Measurements from ENCODE around the gene MAP6. TPM values are rescaled to one million over a fixed set of nuclear protein-coding genes. Genes with fewer than 3 reads are reported as not detected.
A peak's percentile ranks its signal among the peaks of the same experiment; 100 is the strongest.

The MAP6 gene
- total RNA-seq, 1 experiment from 2014 or later = 3.0 TPM

DNA sequence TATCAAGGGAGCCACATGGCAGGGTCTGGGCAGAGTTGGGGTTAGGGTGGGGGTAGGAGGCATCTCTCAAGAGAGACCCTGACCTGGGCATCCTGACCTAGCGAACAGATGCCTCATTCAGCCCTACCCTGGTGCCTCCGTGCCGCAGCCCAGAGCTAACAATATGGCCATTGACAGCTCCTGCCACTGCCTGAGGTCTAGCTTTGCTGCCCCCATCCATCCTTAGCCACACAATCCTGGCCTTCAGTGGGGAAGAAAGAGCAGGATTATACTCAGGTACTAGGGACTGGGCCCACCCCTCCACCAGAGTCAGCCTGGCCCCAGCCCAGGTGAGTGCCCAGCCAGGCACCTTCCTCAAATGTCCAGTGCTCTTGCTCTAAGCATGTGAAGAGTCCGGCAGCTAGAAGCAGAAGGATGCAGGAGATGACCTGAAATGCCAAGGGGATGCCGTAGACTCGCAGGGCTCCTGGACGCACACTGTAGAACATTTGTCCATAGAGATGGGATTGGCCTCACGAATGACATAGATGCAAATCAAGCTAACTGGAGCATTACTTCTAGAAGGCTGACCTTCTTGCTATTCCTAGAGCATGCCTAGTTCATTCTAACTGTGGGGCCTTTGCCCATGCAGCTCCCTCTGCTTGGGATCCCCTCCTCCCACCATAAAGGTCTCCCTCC is 120.1 kb downstream of the MAP6 start:
- H3K36me3 ChIP-seq (ENCODE audit: insufficient read depth, low read length) = no peaks in the 10 kb centered on the region
- H3K27me3 ChIP-seq (ENCODE audit: low read length) = no peaks in the 10 kb centered on the region
- H4K20me1 ChIP-seq (ENCODE audit: insufficient read depth, low read depth, low read length) = no peaks in the 10 kb centered on the region
- H3K27ac ChIP-seq (ENCODE audit: low read length) = no peak overlapping the region
- H3K9ac ChIP-seq (ENCODE audit: low read length) = no peak overlapping the region
- no peak for DNase-seq
- H2AFZ ChIP-seq (ENCODE audit: low read length) = no peak overlapping the region
- no peaks in the 10 kb centered on the region for H3K9me2 ChIP-seq (replicated peaks; ENCODE audit: insufficient read depth, low read length)
- no peaks in the 10 kb centered on the region for H3K4me1 ChIP-seq (ENCODE audit: low read length)
- H3K79me2 ChIP-seq (ENCODE audit: low read length) = no peaks in the 10 kb centered on the region
- no peak overlapping the region for H3K4me3 ChIP-seq (ENCODE audit: low read length)
- no peak overlapping the region for H3K4me2 ChIP-seq (ENCODE audit: low read depth, low read length, poor library complexity, severe bottlenecking)
- no peaks in the 10 kb centered on the region for H3K9me3 ChIP-seq (ENCODE audit: low read length)

DNA sequence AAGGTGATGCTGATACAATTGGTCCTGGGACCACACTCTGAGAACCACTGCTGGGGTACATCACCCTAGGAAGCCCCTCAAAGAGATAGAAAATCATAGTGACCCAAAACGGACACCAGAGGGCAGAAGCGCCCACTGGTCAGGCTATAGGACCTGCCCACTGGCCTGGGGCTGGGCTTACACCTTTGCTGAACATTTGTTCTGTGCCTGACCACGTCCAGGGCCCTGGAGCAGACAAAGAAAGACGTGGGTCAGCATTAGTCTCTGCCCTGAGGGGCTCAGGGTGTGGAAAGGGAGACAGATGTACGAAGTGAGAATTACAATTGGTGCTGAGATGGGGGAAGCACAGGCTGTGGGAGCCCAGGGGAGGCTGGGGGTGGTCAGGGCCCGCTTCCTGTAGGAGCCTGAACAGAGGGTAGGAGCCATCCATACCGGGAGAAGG is 121.2 kb downstream of the MAP6 start:
- Histone ChIP-seq H3K9ac (ENCODE audit: low read length) (no peak overlapping the region), H3K27ac (ENCODE audit: low read length) (no peak overlapping the region), H2AFZ (ENCODE audit: low read length) (no peak overlapping the region), H4K20me1 (ENCODE audit: insufficient read depth, low read depth, low read length) (no peaks in the 10 kb centered on the region), H3K9me3 (ENCODE audit: low read length) (no peaks in the 10 kb centered on the region), H3K36me3 (ENCODE audit: insufficient read depth, low read length) (no peaks in the 10 kb centered on the region), H3K4me2 (ENCODE audit: low read depth, low read length, poor library complexity, severe bottlenecking) (no peak overlapping the region), H3K4me1 (ENCODE audit: low read length) (no peaks in the 10 kb centered on the region), H3K9me2 (replicated peaks; ENCODE audit: insufficient read depth, low read length) (no peaks in the 10 kb centered on the region), H3K4me3 (ENCODE audit: low read length) (no peak overlapping the region), H3K79me2 (ENCODE audit: low read length) (no peaks in the 10 kb centered on the region), H3K27me3 (ENCODE audit: low read length) (no peaks in the 10 kb centered on the region)
- DNase-seq = peak; percentile 65

DNA sequence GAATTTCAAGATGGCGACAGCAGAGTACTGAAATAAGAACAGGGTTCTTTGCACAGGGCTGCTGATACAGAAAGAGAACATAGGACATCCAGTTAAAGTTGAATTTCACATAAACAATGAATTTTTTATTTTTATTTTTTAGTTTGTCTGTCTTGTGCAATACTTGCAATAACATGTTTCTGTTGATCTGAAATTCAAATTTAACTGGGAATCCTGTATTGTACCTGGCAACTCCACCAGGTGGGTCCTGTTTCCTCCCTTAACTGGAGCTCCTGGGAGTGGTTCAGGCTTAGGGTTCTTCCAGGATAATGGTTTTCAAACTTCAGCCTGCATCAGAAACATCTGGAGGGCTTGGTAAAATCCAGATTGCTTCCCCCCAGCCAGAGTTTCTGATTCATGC is 121.7 kb downstream of the MAP6 start:
- no peaks in the 10 kb centered on the region for H3K79me2 ChIP-seq (ENCODE audit: low read length)
- H3K27ac ChIP-seq (ENCODE audit: low read length) = no peak overlapping the region
- no peaks in the 10 kb centered on the region for H3K27me3 ChIP-seq (ENCODE audit: low read length)
- H2AFZ ChIP-seq (ENCODE audit: low read length) = no peak overlapping the region
- H4K20me1 ChIP-seq (ENCODE audit: insufficient read depth, low read depth, low read length) = no peaks in the 10 kb centered on the region
- H3K36me3 ChIP-seq (ENCODE audit: insufficient read depth, low read length) = no peaks in the 10 kb centered on the region
- H3K9ac ChIP-seq (ENCODE audit: low read length) = no peak overlapping the region
- H3K4me2 ChIP-seq (ENCODE audit: low read depth, low read length, poor library complexity, severe bottlenecking) = no peak overlapping the region
- no peaks in the 10 kb centered on the region for H3K4me1 ChIP-seq (ENCODE audit: low read length)
- no peak overlapping the region for H3K4me3 ChIP-seq (ENCODE audit: low read length)
- H3K9me3 ChIP-seq (ENCODE audit: low read length) = no peaks in the 10 kb centered on the region
- H3K9me2 ChIP-seq (replicated peaks; ENCODE audit: insufficient read depth, low read length) = no peaks in the 10 kb centered on the region
- no peak for DNase-seq

DNA sequence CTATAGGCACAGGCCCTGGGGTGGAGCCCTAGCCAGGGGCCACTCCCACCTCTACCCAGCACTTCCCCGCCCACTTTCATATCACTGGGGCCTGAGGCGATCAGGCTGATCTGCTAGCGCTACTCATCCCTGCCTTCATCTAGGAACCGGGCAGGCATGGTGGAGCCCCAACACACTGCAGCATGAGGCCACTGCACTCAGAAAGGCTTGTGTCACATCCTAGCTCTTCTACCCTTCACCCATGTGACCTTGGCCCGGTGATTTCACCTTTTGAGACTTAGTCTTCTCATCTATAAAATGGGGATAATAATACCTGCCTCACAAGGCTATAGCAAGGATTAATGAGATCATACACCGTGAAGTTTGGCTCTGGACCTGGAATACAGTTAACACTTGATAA is 125.0 kb downstream of the MAP6 start:
- no peak overlapping the region for H3K4me3 ChIP-seq (ENCODE audit: low read length)
- H4K20me1 ChIP-seq (ENCODE audit: insufficient read depth, low read depth, low read length) = no peaks in the 10 kb centered on the region
- no peak overlapping the region for H2AFZ ChIP-seq (ENCODE audit: low read length)
- no peaks in the 10 kb centered on the region for H3K79me2 ChIP-seq (ENCODE audit: low read length)
- peak; percentile 73 for DNase-seq
- no peaks in the 10 kb centered on the region for H3K36me3 ChIP-seq (ENCODE audit: insufficient read depth, low read length)
- H3K27ac ChIP-seq (ENCODE audit: low read length) = no peak overlapping the region
- no peak overlapping the region for H3K4me2 ChIP-seq (ENCODE audit: low read depth, low read length, poor library complexity, severe bottlenecking)
- H3K4me1 ChIP-seq (ENCODE audit: low read length) = no peaks in the 10 kb centered on the region
- no peaks in the 10 kb centered on the region for H3K27me3 ChIP-seq (ENCODE audit: low read length)
- H3K9ac ChIP-seq (ENCODE audit: low read length) = no peak overlapping the region
- H3K9me3 ChIP-seq (ENCODE audit: low read length) = no peaks in the 10 kb centered on the region
- no peaks in the 10 kb centered on the region for H3K9me2 ChIP-seq (replicated peaks; ENCODE audit: insufficient read depth, low read length)

DNA sequence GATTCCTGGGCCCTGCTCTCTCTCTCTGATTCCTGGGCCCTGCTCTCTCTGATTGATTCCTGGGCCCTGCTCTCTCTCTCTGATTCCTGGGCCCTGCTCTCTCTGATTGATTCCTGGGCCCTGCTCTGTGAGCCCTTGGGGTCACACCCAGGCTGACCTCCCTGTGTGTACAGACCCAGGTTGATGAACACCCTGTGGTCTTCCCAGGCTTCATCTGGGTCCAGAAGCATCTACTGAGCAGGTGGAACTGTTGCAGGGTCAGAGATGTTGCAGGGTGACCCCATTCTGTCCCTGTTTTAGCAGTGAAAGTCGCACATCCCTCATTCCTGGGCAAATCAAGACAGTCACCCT is 126.8 kb downstream of the MAP6 start:
- H2AFZ ChIP-seq (ENCODE audit: low read length) = no peak overlapping the region
- H3K9me2 ChIP-seq (replicated peaks; ENCODE audit: insufficient read depth, low read length) = no peaks in the 10 kb centered on the region
- peaks cover 17% of the 10 kb centered on the region for H3K4me1 ChIP-seq (ENCODE audit: low read length)
- no peaks in the 10 kb centered on the region for H3K79me2 ChIP-seq (ENCODE audit: low read length)
- no peak overlapping the region for H3K27ac ChIP-seq (ENCODE audit: low read length)
- H3K36me3 ChIP-seq (ENCODE audit: insufficient read depth, low read length) = no peaks in the 10 kb centered on the region
- H3K9me3 ChIP-seq (ENCODE audit: low read length) = no peaks in the 10 kb centered on the region
- H3K27me3 ChIP-seq (ENCODE audit: low read length) = no peaks in the 10 kb centered on the region
- DNase-seq = no peak
- H3K4me2 ChIP-seq (ENCODE audit: low read depth, low read length, poor library complexity, severe bottlenecking) = no peak overlapping the region
- H3K9ac ChIP-seq (ENCODE audit: low read length) = no peak overlapping the region
- H4K20me1 ChIP-seq (ENCODE audit: insufficient read depth, low read depth, low read length) = no peaks in the 10 kb centered on the region
- H3K4me3 ChIP-seq (ENCODE audit: low read length) = no peak overlapping the region

DNA sequence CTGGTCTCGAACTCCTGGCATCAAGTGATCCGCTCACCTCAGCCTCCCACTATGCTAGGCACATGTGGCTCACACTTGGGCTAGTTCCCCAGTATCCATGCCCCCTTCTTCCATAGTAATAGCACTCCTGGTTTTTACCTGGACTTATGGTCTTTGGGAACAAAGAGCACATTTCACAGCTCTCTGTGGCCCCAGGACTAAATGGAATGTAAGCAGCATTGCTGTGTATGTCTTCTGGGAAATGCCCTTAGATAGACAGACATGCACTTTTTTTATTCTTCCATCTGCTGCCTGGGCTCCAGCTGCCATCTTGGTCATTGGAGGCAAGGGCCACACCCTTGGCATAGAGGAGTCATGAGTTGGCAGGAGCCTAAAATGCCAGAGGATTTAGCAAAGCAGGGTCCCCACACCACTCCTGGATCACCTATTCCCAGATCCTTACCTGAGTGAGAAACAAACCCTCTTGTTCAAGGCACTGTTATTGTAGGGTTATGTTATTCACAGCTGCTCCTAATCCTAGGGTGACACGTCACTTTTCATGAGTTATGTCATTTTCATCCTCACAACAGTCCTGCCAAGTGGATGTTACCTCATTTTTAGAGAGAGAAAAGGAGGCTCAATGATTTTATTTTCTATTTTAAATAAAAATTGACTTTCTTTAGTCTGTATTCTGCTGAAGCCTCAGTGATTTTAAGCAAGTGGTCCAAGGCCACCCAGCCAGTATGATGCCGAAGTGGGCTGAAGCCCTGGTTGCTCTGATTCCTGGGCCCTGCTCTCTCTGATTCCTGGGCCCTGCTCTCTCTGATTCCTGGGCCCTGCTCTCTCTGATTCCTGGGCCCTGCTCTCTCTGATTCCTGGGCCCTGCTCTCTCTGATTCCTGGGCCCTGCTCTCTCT is 127.4 kb downstream of the MAP6 start:
- H3K36me3 ChIP-seq (ENCODE audit: insufficient read depth, low read length) = no peaks in the 10 kb centered on the region
- no peak for DNase-seq
- no peaks in the 10 kb centered on the region for H3K27me3 ChIP-seq (ENCODE audit: low read length)
- no peaks in the 10 kb centered on the region for H3K79me2 ChIP-seq (ENCODE audit: low read length)
- H3K9ac ChIP-seq (ENCODE audit: low read length) = no peak overlapping the region
- no peak overlapping the region for H3K27ac ChIP-seq (ENCODE audit: low read length)
- H3K4me3 ChIP-seq (ENCODE audit: low read length) = no peak overlapping the region
- H3K4me2 ChIP-seq (ENCODE audit: low read depth, low read length, poor library complexity, severe bottlenecking) = no peak overlapping the region
- no peak overlapping the region for H2AFZ ChIP-seq (ENCODE audit: low read length)
- H3K9me2 ChIP-seq (replicated peaks; ENCODE audit: insufficient read depth, low read length) = no peaks in the 10 kb centered on the region
- no peaks in the 10 kb centered on the region for H4K20me1 ChIP-seq (ENCODE audit: insufficient read depth, low read depth, low read length)
- no peaks in the 10 kb centered on the region for H3K9me3 ChIP-seq (ENCODE audit: low read length)
- H3K4me1 ChIP-seq (ENCODE audit: low read length) = peaks cover 23% of the 10 kb centered on the region

DNA sequence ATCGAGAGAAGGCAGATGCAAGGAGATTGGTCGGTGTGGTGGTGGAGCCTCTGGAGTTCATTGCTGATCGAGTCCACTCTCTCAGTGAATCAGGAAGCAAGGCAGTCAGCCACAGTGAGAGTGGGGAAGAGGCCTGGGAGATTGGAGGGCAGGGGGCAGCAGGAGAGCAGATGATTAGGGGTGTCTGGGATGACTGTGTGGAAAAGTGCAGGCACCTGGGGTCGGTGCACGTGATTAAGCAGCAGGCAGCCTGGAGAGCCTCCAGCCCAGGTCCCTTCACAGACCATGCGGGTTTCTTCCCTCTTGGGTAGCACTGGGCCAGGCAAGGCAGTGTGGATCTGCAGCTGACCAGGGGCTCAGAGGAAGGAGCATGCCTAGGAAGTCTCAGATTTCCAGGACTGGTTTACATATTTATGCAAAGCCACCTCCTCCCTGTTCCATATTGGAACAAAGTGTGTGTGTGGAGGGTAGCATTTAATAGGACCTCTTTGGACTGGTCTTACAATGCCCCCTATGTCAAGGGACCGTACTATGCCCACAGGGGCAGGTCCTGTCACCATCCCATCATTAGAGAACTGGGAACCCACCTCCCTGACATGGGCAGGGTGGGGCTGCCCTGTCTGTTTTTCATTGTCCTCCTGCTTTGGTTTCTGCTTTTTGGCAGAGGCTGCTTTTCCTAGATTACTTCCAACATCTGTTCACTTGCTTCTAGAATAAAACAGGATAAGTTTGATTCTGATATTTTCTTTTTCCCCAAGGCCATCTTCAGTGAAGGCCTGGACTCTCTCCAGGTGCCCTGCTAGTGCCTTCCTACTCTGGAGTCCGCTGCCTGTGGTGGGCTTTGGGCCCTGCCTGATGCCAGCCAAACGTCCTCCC is 129.1 kb downstream of the MAP6 start:
- Histone ChIP-seq H4K20me1 (ENCODE audit: insufficient read depth, low read depth, low read length) (no peaks in the 10 kb centered on the region), H3K9ac (ENCODE audit: low read length) (no peak overlapping the region), H3K27ac (ENCODE audit: low read length) (no peak overlapping the region), H3K4me3 (ENCODE audit: low read length) (no peak overlapping the region), H3K9me2 (replicated peaks; ENCODE audit: insufficient read depth, low read length) (no peaks in the 10 kb centered on the region), H3K9me3 (ENCODE audit: low read length) (no peaks in the 10 kb centered on the region), H3K27me3 (ENCODE audit: low read length) (no peaks in the 10 kb centered on the region), H3K36me3 (ENCODE audit: insufficient read depth, low read length) (no peaks in the 10 kb centered on the region), H2AFZ (ENCODE audit: low read length) (no peak overlapping the region), H3K79me2 (ENCODE audit: low read length) (no peaks in the 10 kb centered on the region), H3K4me2 (ENCODE audit: low read depth, low read length, poor library complexity, severe bottlenecking) (no peak overlapping the region), H3K4me1 (ENCODE audit: low read length) (peaks cover 23% of the 10 kb centered on the region)
- DNase-seq = no peak

Data from Karpas-422 (cell line).